Measurements from ENCODE around the gene AICDA.

DNA sequence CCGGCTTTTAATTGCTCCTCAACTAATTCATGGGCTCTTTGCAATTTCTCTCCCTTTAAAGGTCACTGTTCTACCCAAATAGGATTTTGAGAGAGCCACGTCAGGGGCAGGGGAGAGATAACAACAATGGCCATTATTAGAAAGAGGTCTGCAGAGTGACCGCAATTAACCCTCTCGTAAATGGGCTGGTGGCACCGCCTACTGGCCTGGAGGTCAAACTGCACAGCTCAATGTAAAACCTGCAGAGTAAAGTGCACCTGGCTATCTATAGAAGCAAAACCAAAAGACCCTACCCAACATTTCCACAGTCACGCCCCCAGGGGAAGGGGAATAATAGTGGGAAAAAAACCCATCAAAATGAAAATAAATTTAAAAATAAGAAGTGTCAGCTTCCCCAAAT is 50.3 kb downstream of the AICDA start:
- peak; percentile 45 for TF ChIP-seq CTCF (IDR thresholded peaks at IDR 0.05; ENCODE audit: low read depth, low read length, poor library complexity, severe bottlenecking)
- TF ChIP-seq EZH2phosphoT487 (IDR thresholded peaks at IDR 0.05; ENCODE audit: borderline replicate concordance, low read length), result no peak

Data from DOHH2 (cell line).